SH-SY5Y (cell line): ENCODE measurements around the gene CAMK1G.

Source experiments
- GATA2 ChIP-seq: IDR thresholded peaks from 2 replicates; pipeline ENCODE4 v1.6.1; 2011; ENCODE audit warnings: mild to moderate bottlenecking, low read depth, low read length
- GATA3 ChIP-seq: IDR thresholded peaks from 2 replicates; pipeline ENCODE4 v1.6.1; 2011; ENCODE audit warnings: low read depth, mild to moderate bottlenecking, low read length, moderate library complexity

DNA sequence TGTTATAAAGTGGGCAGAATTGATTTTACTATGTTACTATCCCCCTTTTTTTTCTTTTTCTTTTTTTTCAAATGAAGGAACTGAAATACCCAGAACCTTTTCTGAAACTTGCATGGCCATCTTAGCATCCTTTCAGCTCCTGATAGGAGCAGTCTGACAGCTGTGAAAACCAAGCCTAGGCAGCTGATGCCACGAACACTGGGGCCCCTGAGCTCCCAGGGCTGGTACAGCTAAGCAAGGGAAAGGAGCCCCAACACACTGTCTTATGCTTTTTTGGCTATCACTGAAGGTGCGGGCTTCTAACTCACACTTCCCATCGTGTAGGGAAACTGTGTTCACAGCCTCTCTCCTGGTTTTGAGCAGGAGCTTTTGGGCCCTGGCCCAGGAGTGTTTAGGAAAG, 23.0 kb upstream of the CAMK1G start:
- TF ChIP-seq GATA3 (no peak), GATA2 (no peak)
